ENCODE data around the gene KLF15.

The KLF15 gene

DNA sequence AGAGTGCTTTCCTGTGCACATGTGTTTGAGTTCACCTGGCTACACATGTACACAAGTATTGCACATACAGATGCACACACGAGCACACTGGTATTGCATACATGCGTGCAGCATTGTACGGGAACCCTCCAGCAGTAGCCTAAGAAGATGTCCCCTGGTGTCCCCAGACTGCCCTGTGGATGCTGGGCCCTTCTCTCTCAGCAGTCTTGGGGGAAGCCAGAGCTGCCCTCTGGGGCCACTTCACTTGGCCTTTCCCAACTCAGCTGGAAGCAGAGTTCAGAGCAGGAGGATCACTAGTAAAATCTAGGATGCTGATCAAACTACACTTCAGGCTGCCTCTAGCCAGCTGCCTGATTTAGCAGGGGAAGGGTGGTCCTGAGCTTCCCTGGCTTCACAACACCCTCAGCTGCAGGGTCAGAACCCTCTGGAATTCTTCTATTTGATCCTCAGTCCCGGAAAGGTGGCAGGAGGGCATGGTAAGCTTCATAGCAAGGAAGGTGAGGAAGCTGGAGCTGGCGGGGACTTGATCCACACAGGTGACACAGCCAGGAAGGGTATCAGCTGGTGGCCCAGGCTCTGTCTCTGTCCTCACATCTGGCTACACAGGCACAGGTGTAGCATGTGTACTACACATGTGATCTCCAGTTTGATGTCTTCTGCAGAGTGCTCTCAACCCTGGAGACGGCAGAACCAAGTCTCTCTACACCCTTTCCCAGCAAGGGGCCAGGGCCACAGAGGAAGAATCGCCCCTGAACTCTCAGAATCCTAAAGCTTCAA lies 36.5 kb downstream of the KLF15 start:
- TF ChIP-seq, protein P1, sequence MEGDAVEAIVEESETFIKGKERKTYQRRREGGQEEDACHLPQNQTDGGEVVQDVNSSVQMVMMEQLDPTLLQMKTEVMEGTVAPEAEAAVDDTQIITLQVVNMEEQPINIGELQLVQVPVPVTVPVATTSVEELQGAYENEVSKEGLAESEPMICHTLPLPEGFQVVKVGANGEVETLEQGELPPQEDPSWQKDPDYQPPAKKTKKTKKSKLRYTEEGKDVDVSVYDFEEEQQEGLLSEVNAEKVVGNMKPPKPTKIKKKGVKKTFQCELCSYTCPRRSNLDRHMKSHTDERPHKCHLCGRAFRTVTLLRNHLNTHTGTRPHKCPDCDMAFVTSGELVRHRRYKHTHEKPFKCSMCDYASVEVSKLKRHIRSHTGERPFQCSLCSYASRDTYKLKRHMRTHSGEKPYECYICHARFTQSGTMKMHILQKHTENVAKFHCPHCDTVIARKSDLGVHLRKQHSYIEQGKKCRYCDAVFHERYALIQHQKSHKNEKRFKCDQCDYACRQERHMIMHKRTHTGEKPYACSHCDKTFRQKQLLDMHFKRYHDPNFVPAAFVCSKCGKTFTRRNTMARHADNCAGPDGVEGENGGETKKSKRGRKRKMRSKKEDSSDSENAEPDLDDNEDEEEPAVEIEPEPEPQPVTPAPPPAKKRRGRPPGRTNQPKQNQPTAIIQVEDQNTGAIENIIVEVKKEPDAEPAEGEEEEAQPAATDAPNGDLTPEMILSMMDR (conservative IDR thresholded peaks at IDR 0.05): no peak
- no peak overlapping the region for H3K27ac ChIP-seq

DNA sequence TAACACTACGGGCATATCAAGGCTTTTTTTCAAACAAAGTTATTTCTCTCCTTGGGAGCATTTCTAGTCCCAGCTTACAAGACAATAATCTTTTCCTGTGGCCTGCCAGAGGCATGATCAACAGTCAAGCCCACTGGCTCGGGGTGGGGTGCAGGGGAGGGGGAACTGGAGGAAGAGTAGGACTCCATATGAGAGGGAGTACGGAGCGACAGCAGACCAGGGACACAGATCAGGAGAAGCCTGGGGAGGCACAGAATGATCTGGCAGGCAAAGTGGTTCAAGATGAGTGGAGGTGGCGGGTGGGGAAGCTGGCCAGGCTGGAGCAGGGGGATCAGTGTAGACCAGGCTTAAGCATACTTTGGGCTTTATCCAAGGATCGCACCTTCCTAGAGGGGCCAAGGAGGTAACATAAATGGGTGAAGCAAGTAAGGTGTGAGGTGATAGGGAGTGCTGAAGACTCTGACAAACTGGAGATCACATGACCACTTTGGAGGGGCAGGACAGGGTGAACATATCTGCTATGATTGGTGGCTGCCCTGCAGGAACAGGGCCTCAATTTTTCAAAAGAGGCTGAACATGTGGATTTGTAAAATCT lies 37.4 kb downstream of the KLF15 start:
- H3K27ac ChIP-seq: no peak overlapping the region
- TF ChIP-seq, protein P1 (conservative IDR thresholded peaks at IDR 0.05): no peak

DNA sequence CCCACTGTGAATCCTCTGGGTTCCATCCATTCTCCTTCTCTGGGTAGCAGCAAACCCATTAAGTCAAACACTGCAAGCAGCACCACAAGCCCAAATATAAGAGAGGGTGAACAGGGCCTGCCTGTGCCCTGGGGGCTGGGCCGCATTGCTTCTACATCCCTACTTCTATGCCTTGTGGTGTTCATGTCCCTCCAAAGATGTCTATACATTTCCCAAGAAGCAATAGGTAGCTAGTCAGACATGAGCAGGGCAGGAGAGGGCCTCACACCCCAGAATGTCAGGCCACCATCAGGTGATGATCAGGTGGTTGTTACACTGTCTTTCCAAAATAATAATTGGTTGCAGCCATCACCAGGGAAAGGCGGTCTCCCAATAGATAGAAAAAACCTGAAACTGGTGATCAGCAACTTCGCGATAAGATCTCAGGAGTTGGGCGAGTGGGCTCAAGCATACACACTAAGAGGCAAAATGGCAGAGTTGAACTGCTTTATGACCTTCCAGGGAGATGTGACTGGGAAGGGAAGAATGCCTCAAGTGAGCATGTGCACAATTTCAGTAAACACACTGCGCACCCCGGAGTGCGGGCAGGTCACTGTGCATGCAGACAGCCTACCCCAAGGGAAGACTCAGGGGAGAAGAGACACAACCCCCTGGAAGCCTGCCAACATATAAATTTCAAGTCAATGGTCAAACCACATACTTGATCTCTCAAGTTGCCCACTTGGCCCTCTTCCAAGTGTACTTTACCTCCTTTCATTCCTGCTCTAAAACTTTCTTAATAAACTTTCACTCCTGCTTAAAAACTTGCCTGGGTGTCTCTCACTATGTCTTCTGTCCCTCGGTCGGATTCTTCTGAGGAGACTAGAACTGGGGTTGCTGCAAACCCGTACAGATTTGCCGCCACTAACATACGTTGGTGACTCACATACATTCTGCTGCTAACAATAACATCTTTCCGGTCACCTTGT lies 39.9 kb downstream of the KLF15 start:
- no peak overlapping the region for H3K27ac ChIP-seq
- TF ChIP-seq, protein P1 (conservative IDR thresholded peaks at IDR 0.05): no peak

DNA sequence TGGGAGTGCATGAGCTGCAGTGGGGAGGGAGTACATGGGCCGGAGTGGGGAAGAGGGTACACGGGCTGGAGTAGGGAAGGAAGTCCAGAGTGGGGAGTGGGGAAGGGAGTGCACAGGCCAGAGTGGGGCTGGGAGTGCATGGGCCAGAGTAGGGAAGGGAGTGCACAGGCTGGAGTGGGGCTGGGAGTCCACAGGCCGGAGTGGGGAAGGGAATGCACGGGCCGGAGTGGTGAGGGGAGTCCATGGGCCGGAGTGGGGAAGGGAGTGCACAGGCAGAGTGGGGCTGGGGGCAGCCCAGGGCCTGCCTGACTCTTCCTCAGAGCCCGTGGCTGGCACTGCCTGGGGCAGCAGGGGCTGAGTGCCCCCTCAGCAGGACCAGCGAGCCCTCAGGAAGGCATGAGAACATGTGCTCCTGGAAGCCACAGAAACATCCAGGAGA lies 40.7 kb downstream of the KLF15 start:
- H3K27ac ChIP-seq: no peak overlapping the region
- TF ChIP-seq, protein P1 (conservative IDR thresholded peaks at IDR 0.05): no peak

DNA sequence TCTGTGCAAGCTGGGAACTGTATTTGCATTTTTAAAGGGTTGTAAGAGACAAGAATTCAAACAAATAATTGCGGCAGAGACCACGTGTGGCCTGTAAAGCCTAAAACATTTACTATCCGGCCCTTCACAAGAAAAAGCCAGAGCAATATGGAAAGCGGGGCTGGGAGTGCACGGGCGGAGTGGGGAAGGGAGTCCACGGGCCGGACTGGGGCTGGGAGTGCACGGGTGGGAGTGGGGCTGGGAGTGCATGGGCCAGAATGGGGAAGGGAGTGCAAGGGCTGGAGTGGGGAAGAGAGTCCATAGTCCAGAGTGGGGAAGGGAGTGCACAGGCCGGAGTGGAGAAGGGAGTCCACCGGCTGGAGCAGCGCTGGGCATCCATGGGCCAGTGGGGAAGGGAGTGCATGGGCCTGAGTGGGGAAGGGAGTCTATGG lies 41.2 kb downstream of the KLF15 start:
- TF ChIP-seq, protein P1 (conservative IDR thresholded peaks at IDR 0.05): no peak
- no peak overlapping the region for H3K27ac ChIP-seq

DNA sequence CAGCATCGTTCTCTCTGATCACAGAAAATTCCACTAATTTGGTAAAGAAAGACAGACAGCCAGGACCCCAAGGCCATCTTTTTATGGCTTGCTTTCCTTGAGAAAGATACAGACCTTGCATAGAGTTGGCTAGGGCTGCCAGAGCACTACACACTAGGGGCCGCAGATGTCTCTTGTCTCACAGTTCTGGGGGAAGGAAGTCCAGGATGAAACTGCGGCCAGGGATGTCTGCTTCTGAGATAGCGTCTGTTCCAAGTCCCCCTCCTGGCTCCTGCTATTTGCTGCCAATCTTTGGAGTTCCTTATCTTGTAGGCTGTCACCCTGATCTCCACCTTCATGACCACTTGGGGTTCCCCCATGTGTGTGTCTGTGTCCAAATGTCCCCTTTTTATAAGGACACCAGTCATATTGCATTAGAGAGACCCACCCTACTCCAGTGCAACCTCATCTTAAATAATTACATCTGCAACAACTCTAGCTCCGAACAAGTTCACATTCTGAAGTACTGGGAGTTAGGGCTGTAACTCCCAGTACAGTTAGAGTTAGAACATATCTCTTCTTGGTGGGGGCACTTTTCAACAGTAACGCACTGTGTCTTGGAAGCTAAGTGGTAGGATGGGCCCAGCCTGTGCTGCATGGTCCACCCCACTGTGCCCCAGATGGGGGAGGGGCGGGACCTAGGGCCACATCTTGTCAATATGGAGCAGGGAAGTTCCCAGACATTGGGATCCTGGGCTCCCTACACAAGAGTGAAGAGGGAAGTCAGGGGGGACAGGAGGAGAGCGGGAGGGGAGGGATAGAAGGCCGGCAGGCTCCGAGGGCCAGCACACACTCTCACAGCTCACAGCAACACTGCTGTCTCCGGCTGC lies 42.2 kb downstream of the KLF15 start:
- H3K27ac ChIP-seq: no peak overlapping the region
- TF ChIP-seq, protein P1 (conservative IDR thresholded peaks at IDR 0.05): no peak
